K562 (cell line): ENCODE data around the gene ARPC4. TPM values are rescaled to one million over a fixed set of nuclear protein-coding genes. Genes with fewer than 3 reads are reported as not detected.

Experiments
- BMI1 ChIP-seq: fragments of 150-350 bp; IDR thresholded peaks from 2 replicates; pipeline ENCODE4 v1.6.1; 2014; ENCODE audit warnings: low read length
- FIP1L1 ChIP-seq: fragments of 200-400 bp; formaldehyde crosslinking; IDR thresholded peaks from 2 replicates; pipeline ENCODE4 v1.6.1; 2018; ENCODE audit warnings: mild to moderate bottlenecking, low read depth, low read length; ENCODE audit not compliant: poor library complexity, severe bottlenecking
- FOXJ3 ChIP-seq: sonication (generic); formaldehyde crosslinking; IDR thresholded peaks from 2 replicates; pipeline ENCODE4 v1.4.0; 2020; ENCODE audit warnings: mild to moderate bottlenecking, missing genetic modification reagents
- HDAC1 ChIP-seq, 2 experiments: fragments of 450-650 bp; IDR thresholded peaks; 2 replicates each; pipeline ENCODE4 v1.6.1; 2016 to 2017; ENCODE audit warnings: inconsistent platforms in 1 of 2, mild to moderate bottlenecking in 1 of 2, moderate library complexity in 1 of 2
- HDAC8 ChIP-seq: fragments of 450-650 bp; IDR thresholded peaks from 2 replicates; pipeline ENCODE4 v1.6.1; 2016; ENCODE audit warnings: mild to moderate bottlenecking, missing genetic modification characterization, moderate library complexity, missing compliant biosample characterization
- HMGN3 ChIP-seq: IDR thresholded peaks from 2 replicates; pipeline ENCODE4 v1.6.1; 2011; ENCODE audit warnings: borderline replicate concordance, low read depth, mild to moderate bottlenecking, mixed read lengths, low read length; ENCODE audit not compliant: insufficient read length; ENCODE audit errors: extremely low read depth
- NFE2 ChIP-seq: IDR thresholded peaks from 2 replicates; pipeline ENCODE4 v1.6.1; 2014; ENCODE audit warnings: antibody characterized with exemption, low read depth
- NFRKB ChIP-seq: fragments of 450-650 bp; IDR thresholded peaks from 2 replicates; pipeline ENCODE4 v1.6.1; 2016; ENCODE audit warnings: low read depth
- NR1H2 ChIP-seq: sonication (generic); formaldehyde crosslinking; IDR thresholded peaks from 2 replicates; pipeline ENCODE4 v1.4.0; 2020; ENCODE audit warnings: mild to moderate bottlenecking, missing genetic modification reagents
- RBM34 ChIP-seq: fragments of 200-400 bp; formaldehyde crosslinking; IDR thresholded peaks from 2 replicates; pipeline ENCODE4 v1.6.1; 2018; ENCODE audit warnings: low read length, borderline replicate concordance; ENCODE audit not compliant: insufficient read depth
- TCF3 ChIP-seq: sonication (generic); formaldehyde crosslinking; IDR thresholded peaks from 2 replicates; pipeline ENCODE4 v1.4.0; 2020; ENCODE audit warnings: mild to moderate bottlenecking, missing genetic modification reagents
- ZFX ChIP-seq: sonication (generic); formaldehyde crosslinking; IDR thresholded peaks from 2 replicates; pipeline ENCODE4 v1.8.0; 2022; ENCODE audit warnings: mild to moderate bottlenecking, missing genetic modification reagents, moderate library complexity
- ZNF239 ChIP-seq: fragments of 250-450 bp; sonication (Bioruptor Pico); IDR thresholded peaks from 2 replicates; pipeline ENCODE4 v1.4.0; 2020; ENCODE audit warnings: mild to moderate bottlenecking
- ZNF24 ChIP-seq: fragments of 450-650 bp; IDR thresholded peaks from 2 replicates; pipeline ENCODE4 v1.6.1; 2016
- ZNF717 ChIP-seq: fragments of 250-450 bp; sonication (Bioruptor Pico); IDR thresholded peaks from 2 replicates; pipeline ENCODE4 v1.5.0; 2021
- polyA plus RNA-seq, 8 experiments: library from polyadenylated mRNA; depleted of rRNA in 4 of 8; stranded (reverse) in 5 of 8; unstranded in 3 of 8; fragments of >200 nt; fragmentation: Nextera tagmentation in 2 of 8; fragmentation: Illumina TruSeq in 1 of 8; extraction: Ambion mirVana in 2 of 8; extraction: Trizol in 1 of 8; gene quantifications; 2 replicates each; pipeline versions ENCODE4 v1.2.1 to v1.2.3, GENCODE V29; 2011 to 2014; ENCODE audit warnings: inconsistent platforms in 1 of 8, missing spikeins in 1 of 8
- total RNA-seq, 7 experiments: library from RNA; depleted of rRNA in 6 of 7; stranded (reverse); fragments of >200 nt in 6 of 7; fragmentation: Illumina TruSeq in 2 of 7; extraction: Trizol in 2 of 7; gene quantifications; 2 replicates each; pipeline versions ENCODE4 v1.2.1 to v1.2.3, GENCODE V29; 2011 to 2021; ENCODE audit warnings: low replicate concordance in 1 of 7
- TF ChIP-seq, protein P1 (sequence below): fragments of 250-450 bp; sonication (Bioruptor Pico); IDR thresholded peaks from 2 replicates; pipeline ENCODE4 v1.5.0; 2020; ENCODE audit warnings: mild to moderate bottlenecking, borderline replicate concordance
- TF ChIP-seq, protein P2 (sequence below): sonication (generic); formaldehyde crosslinking; IDR thresholded peaks from 2 replicates; pipeline ENCODE4 v1.8.0; 2023; ENCODE audit warnings: missing genetic modification reagents, mild to moderate bottlenecking, borderline replicate concordance
- TF ChIP-seq, protein P3 (sequence below): sonication (generic); IDR thresholded peaks from 2 replicates; pipeline ENCODE4 v1.6.1; 2016
- TF ChIP-seq, protein P4 (sequence below): IDR thresholded peaks from 2 replicates; pipeline ENCODE4 v1.6.1; 2016; ENCODE audit warnings: missing genetic modification characterization, missing compliant biosample characterization

The ARPC4 gene
- total and polyA plus RNA-seq, 9 of the 15 experiments (the other 6 are each of a cell fraction or from before 2014, with no cell fraction given) = 20.1 to 153 (median 119) TPM

DNA sequence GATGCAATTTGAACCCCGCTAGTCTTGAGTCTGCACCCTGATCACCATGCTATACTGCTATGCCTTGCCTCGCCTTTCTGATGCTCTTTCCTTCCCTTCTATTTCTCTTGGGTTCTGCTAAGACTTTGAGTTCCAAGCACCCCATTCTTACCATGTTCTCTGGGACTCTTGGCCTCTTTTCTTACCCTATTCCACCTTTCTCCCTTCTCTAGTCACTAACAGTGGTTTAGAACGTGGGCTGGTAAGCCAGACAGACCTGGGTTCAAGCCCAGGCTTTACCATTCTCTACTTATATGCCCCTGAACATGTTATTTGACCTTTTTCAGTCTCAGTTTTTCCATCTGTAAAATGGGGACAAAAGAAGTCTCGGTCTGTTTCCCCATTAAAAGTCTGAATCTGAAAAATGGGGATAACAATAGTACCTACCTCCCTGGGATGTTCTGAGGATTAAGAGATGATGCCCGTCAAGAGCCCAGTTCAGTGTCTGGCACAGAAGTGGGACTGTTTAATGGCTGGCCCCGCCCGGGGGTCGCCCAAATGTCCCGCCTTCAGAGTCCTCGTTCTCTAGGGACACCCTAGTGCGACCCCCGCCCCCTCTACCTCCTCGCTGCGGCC is 985 bp upstream of the ARPC4 start (continued):
- TF ChIP-seq NR1H2 (CRISPR knock-in tag) (no peak), FIP1L1 (no peak), ZNF239 (CRISPR knock-in tag) (no peak), NFE2 (no peak), NFRKB (peak; percentile 79; the same call in 1 of the 2 replicates), HDAC1 (IDR thresholded peaks at IDR 0.05) (no peak), HMGN3 (no peak), ZNF717 (CRISPR knock-in tag) (no peak), ZFX (CRISPR knock-in tag) (no peak; the same call in 1 of the 2 replicates), BMI1 (no peak), TCF3 (CRISPR knock-in tag) (no peak), RBM34 (no peak), HDAC8 (tag) (no peak), FOXJ3 (no peak), ZNF24 (no peak)
- TF ChIP-seq, protein P1, sequence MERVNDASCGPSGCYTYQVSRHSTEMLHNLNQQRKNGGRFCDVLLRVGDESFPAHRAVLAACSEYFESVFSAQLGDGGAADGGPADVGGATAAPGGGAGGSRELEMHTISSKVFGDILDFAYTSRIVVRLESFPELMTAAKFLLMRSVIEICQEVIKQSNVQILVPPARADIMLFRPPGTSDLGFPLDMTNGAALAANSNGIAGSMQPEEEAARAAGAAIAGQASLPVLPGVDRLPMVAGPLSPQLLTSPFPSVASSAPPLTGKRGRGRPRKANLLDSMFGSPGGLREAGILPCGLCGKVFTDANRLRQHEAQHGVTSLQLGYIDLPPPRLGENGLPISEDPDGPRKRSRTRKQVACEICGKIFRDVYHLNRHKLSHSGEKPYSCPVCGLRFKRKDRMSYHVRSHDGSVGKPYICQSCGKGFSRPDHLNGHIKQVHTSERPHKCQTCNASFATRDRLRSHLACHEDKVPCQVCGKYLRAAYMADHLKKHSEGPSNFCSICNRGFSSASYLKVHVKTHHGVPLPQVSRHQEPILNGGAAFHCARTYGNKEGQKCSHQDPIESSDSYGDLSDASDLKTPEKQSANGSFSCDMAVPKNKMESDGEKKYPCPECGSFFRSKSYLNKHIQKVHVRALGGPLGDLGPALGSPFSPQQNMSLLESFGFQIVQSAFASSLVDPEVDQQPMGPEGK (CRISPR knock-in tag) = no peak
- TF ChIP-seq, protein P2, sequence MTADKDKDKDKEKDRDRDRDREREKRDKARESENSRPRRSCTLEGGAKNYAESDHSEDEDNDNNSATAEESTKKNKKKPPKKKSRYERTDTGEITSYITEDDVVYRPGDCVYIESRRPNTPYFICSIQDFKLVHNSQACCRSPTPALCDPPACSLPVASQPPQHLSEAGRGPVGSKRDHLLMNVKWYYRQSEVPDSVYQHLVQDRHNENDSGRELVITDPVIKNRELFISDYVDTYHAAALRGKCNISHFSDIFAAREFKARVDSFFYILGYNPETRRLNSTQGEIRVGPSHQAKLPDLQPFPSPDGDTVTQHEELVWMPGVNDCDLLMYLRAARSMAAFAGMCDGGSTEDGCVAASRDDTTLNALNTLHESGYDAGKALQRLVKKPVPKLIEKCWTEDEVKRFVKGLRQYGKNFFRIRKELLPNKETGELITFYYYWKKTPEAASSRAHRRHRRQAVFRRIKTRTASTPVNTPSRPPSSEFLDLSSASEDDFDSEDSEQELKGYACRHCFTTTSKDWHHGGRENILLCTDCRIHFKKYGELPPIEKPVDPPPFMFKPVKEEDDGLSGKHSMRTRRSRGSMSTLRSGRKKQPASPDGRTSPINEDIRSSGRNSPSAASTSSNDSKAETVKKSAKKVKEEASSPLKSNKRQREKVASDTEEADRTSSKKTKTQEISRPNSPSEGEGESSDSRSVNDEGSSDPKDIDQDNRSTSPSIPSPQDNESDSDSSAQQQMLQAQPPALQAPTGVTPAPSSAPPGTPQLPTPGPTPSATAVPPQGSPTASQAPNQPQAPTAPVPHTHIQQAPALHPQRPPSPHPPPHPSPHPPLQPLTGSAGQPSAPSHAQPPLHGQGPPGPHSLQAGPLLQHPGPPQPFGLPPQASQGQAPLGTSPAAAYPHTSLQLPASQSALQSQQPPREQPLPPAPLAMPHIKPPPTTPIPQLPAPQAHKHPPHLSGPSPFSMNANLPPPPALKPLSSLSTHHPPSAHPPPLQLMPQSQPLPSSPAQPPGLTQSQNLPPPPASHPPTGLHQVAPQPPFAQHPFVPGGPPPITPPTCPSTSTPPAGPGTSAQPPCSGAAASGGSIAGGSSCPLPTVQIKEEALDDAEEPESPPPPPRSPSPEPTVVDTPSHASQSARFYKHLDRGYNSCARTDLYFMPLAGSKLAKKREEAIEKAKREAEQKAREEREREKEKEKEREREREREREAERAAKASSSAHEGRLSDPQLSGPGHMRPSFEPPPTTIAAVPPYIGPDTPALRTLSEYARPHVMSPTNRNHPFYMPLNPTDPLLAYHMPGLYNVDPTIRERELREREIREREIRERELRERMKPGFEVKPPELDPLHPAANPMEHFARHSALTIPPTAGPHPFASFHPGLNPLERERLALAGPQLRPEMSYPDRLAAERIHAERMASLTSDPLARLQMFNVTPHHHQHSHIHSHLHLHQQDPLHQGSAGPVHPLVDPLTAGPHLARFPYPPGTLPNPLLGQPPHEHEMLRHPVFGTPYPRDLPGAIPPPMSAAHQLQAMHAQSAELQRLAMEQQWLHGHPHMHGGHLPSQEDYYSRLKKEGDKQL (CRISPR knock-in tag) = no peak
- TF ChIP-seq, protein P3, sequence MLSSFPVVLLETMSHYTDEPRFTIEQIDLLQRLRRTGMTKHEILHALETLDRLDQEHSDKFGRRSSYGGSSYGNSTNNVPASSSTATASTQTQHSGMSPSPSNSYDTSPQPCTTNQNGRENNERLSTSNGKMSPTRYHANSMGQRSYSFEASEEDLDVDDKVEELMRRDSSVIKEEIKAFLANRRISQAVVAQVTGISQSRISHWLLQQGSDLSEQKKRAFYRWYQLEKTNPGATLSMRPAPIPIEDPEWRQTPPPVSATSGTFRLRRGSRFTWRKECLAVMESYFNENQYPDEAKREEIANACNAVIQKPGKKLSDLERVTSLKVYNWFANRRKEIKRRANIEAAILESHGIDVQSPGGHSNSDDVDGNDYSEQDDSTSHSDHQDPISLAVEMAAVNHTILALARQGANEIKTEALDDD = no peak
- TF ChIP-seq, protein P4, sequence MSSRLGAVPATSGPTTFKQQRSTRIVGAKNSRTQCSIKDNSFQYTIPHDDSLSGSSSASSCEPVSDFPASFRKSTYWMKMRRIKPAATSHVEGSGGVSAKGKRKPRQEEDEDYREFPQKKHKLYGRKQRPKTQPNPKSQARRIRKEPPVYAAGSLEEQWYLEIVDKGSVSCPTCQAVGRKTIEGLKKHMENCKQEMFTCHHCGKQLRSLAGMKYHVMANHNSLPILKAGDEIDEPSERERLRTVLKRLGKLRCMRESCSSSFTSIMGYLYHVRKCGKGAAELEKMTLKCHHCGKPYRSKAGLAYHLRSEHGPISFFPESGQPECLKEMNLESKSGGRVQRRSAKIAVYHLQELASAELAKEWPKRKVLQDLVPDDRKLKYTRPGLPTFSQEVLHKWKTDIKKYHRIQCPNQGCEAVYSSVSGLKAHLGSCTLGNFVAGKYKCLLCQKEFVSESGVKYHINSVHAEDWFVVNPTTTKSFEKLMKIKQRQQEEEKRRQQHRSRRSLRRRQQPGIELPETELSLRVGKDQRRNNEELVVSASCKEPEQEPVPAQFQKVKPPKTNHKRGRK (tag) = no peak
